Fibroblast of villous mesenchyme (primary cell): Measurements from ENCODE around the gene NDUFB2. TPM values are rescaled to one million over a fixed set of nuclear protein-coding genes. Genes with fewer than 3 reads are reported as not detected.

Source experiments
- DNase-seq: peaks from one replicate; pipeline ENCODE4 v3.0.0-alpha.2; 2010; ENCODE audit warnings: low read depth
- H3K4me3 ChIP-seq: 2 replicates; pipeline ENCODE4 v1.5.1; 2011; ENCODE audit warnings: low read depth, mild to moderate bottlenecking, low read length
- total RNA-seq: library from RNA; depleted of rRNA; stranded (reverse); fragments of >200 nt; gene quantifications from 2 replicates; pipeline ENCODE4 v1.2.3, GENCODE V29; 2012
- TF ChIP-seq, protein P1 (sequence below): IDR thresholded peaks from 2 replicates; pipeline ENCODE4 v1.5.1; 2012; ENCODE audit warnings: low read depth, mild to moderate bottlenecking, low read length; ENCODE audit not compliant: insufficient read depth

Gene NDUFB2
- total RNA-seq, 1 donor, result 91.1 TPM

- no peak overlapping the region for H3K4me3 ChIP-seq
- TF ChIP-seq, protein P1, sequence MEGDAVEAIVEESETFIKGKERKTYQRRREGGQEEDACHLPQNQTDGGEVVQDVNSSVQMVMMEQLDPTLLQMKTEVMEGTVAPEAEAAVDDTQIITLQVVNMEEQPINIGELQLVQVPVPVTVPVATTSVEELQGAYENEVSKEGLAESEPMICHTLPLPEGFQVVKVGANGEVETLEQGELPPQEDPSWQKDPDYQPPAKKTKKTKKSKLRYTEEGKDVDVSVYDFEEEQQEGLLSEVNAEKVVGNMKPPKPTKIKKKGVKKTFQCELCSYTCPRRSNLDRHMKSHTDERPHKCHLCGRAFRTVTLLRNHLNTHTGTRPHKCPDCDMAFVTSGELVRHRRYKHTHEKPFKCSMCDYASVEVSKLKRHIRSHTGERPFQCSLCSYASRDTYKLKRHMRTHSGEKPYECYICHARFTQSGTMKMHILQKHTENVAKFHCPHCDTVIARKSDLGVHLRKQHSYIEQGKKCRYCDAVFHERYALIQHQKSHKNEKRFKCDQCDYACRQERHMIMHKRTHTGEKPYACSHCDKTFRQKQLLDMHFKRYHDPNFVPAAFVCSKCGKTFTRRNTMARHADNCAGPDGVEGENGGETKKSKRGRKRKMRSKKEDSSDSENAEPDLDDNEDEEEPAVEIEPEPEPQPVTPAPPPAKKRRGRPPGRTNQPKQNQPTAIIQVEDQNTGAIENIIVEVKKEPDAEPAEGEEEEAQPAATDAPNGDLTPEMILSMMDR, result no peak
- no peak for DNase-seq
Observed at GRCh38 chr7:140744005-140744404, 47.5 kb downstream of the NDUFB2 start.

GRCh38 chr7:140745266-140746058 is 49.0 kb downstream of the NDUFB2 start:
- TF ChIP-seq, protein P1, result no peak
- H3K4me3 ChIP-seq, result no peak overlapping the region
- no peak for DNase-seq

DNA sequence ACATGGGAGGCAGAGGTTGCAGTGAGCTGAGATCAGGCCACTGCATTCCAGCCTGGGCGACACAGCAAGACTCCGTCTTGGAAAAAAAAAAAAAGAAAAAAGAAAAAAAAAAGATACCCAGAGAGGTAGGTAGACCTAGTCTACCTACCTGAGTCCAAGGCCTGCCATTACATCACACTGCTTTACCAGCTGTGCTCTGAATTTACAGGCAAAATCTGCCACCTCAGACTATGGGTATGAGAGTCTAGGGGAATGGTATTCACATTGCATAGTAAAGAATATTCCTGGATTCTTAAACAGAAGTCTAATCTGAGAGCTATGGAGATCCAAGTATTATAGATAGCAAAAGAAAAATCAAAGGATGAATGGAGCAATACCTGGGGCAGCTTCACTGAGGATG is 50.2 kb downstream of the NDUFB2 start:
- TF ChIP-seq, protein P1, result no peak
- no peak overlapping the region for H3K4me3 ChIP-seq
- DNase-seq, result no peak

- peak; percentile 13 for DNase-seq
- H3K4me3 ChIP-seq, result no peak overlapping the region
- TF ChIP-seq, protein P1, result no peak
Observed at GRCh38 chr7:140752533-140752932, 56.0 kb downstream of the NDUFB2 start.

GRCh38 chr7:140754506-140754905 is 58.0 kb downstream of the NDUFB2 start:
- TF ChIP-seq, protein P1, result no peak
- peak; percentile 14 for DNase-seq
- no peak overlapping the region for H3K4me3 ChIP-seq

Other genes starting within 250 kb of the NDUFB2 start
- gene MKRN1, start 217.2 kb upstream of the NDUFB2 start, total RNA-seq, result 41.9 and 50.5 TPM in 2 replicates
- 25.5 and 26.7 TPM in 2 replicates for gene DENND2A, start 55.9 kb upstream of the NDUFB2 start, total RNA-seq
- 12.9 and 20.3 TPM in 2 replicates for gene ADCK2, start 23.8 kb upstream of the NDUFB2 start, total RNA-seq
- 23.2 and 30.7 TPM in 2 replicates for gene BRAF, start 228.2 kb downstream of the NDUFB2 start, total RNA-seq